Measurements from ENCODE around the gene KMT2A. TPM values are rescaled to one million over a fixed set of nuclear protein-coding genes. Genes with fewer than 3 reads are reported as not detected.
A peak's percentile ranks its signal among the peaks of the same experiment; 100 is the strongest.

KMT2A gene
- total RNA-seq, 1 donor from 2014 or later: 71.1 TPM

- TF ChIP-seq CTCF (conservative IDR thresholded peaks at IDR 0.05): peak; percentile 40
- no peak overlapping the region for H3K27ac Mint-ChIP-seq
- no peak overlapping the region for H3K4me3 Mint-ChIP-seq
- peaks cover 19% of the 10 kb centered on the region for H3K27me3 Mint-ChIP-seq
- H3K4me1 Mint-ChIP-seq (ENCODE audit: unreplicated experiment): peaks cover 11% of the 10 kb centered on the region
- no peaks in the 10 kb centered on the region for H3K36me3 Mint-ChIP-seq
- DNase-seq (ENCODE audit: extremely low spot score, unreplicated experiment): no peak
- H3K9me3 Mint-ChIP-seq: no peaks in the 10 kb centered on the region
Measured at GRCh38 chr11:118430956-118431355, 5.3 kb upstream of the KMT2A start.

- H3K9me3 Mint-ChIP-seq: no peaks in the 10 kb centered on the region
- peak overlapping the region; percentile 94 for H3K4me3 Mint-ChIP-seq
- peaks cover 8% of the 10 kb centered on the region for H3K27me3 Mint-ChIP-seq
- no peaks in the 10 kb centered on the region for H3K36me3 Mint-ChIP-seq
- H3K27ac Mint-ChIP-seq: peak overlapping the region; percentile 87
- no peak for TF ChIP-seq CTCF (conservative IDR thresholded peaks at IDR 0.05)
- H3K4me1 Mint-ChIP-seq (ENCODE audit: unreplicated experiment): peaks cover 12% of the 10 kb centered on the region
- DNase-seq (ENCODE audit: extremely low spot score, unreplicated experiment): no peak
Measured at GRCh38 chr11:118434123-118434552, 2.2 kb upstream of the KMT2A start.

- Mint-ChIP-seq H3K4me1 (ENCODE audit: unreplicated experiment) (peaks cover 18% of the 10 kb centered on the region), H3K9me3 (no peaks in the 10 kb centered on the region), H3K4me3 (peak overlapping the region; percentile 94), H3K36me3 (no peaks in the 10 kb centered on the region), H3K27me3 (peaks cover 8% of the 10 kb centered on the region), H3K27ac (peak overlapping the region; percentile 87)
- peak; percentile 75 for DNase-seq (ENCODE audit: extremely low spot score, unreplicated experiment)
- TF ChIP-seq CTCF (conservative IDR thresholded peaks at IDR 0.05): no peak
Measured at GRCh38 chr11:118434553-118435289, 1.6 kb upstream of the KMT2A start.

- no peak for TF ChIP-seq CTCF (conservative IDR thresholded peaks at IDR 0.05)
- Mint-ChIP-seq H3K4me1 (ENCODE audit: unreplicated experiment) (peaks cover 24% of the 10 kb centered on the region), H3K9me3 (no peaks in the 10 kb centered on the region), H3K27me3 (peaks cover 8% of the 10 kb centered on the region), H3K4me3 (peak overlapping the region; percentile 94), H3K27ac (peak overlapping the region; percentile 87), H3K36me3 (peaks cover 4% of the 10 kb centered on the region)
- DNase-seq (ENCODE audit: extremely low spot score, unreplicated experiment): peak; percentile 86
Measured at GRCh38 chr11:118435290-118435892, 901 bp upstream of the KMT2A start.

GRCh38 chr11:118436639-118437207 is 431 bp downstream of the KMT2A start:
- TF ChIP-seq CTCF (conservative IDR thresholded peaks at IDR 0.05): no peak
- H3K27ac Mint-ChIP-seq: peak overlapping the region; percentile 94
- DNase-seq (ENCODE audit: extremely low spot score, unreplicated experiment): no peak
- peaks cover 8% of the 10 kb centered on the region for H3K27me3 Mint-ChIP-seq
- peaks cover 7% of the 10 kb centered on the region for H3K36me3 Mint-ChIP-seq
- H3K9me3 Mint-ChIP-seq: no peaks in the 10 kb centered on the region
- H3K4me3 Mint-ChIP-seq: peak overlapping the region; percentile 92
- peaks cover 31% of the 10 kb centered on the region for H3K4me1 Mint-ChIP-seq (ENCODE audit: unreplicated experiment)

Data from type B pancreatic cell (in vitro differentiated cells).